Measurements from ENCODE around the gene CXCL8.

The CXCL8 gene

GRCh38 chr4:73715659-73716058 lies 24.7 kb upstream of the CXCL8 start:
- Histone ChIP-seq H3K36me3 (replicated peaks; ENCODE audit: low read depth, low read length) (no peaks in the 10 kb centered on the region), H3K79me2 (ENCODE audit: low read length) (no peaks in the 10 kb centered on the region), H3K9ac (ENCODE audit: low read length) (no peak overlapping the region), H4K20me1 (ENCODE audit: insufficient read depth, low read length) (peaks cover 7% of the 10 kb centered on the region; the same call in 1 of the 2 replicates), H3K27ac (ENCODE audit: low read length) (no peak overlapping the region), H3K4me1 (ENCODE audit: low read length) (peaks cover 29% of the 10 kb centered on the region), H3K4me3 (ENCODE audit: low read length) (no peak overlapping the region), H3K27me3 (ENCODE audit: low read depth, low read length) (peaks cover 53% of the 10 kb centered on the region), H3K9me3 (ENCODE audit: insufficient read depth, low read length) (no peaks in the 10 kb centered on the region), H3K4me2 (ENCODE audit: low read length) (no peak overlapping the region), H2AFZ (ENCODE audit: low read depth, low read length) (no peak overlapping the region)
- TF ChIP-seq EZH2phosphoT487 (IDR thresholded peaks at IDR 0.05; ENCODE audit: low read depth): no peak
- no peak for TF ChIP-seq CTCF (IDR thresholded peaks at IDR 0.05; ENCODE audit: low read depth, low read length)

- Histone ChIP-seq H3K36me3 (replicated peaks; ENCODE audit: low read depth, low read length) (no peaks in the 10 kb centered on the region), H3K4me1 (ENCODE audit: low read length) (peaks cover 29% of the 10 kb centered on the region), H3K4me3 (ENCODE audit: low read length) (peak overlapping the region; percentile 17), H3K27ac (ENCODE audit: low read length) (peak overlapping the region; percentile 47), H3K4me2 (ENCODE audit: low read length) (peak overlapping the region; percentile 62), H4K20me1 (ENCODE audit: insufficient read depth, low read length) (peaks cover 7% of the 10 kb centered on the region; the same call in 1 of the 2 replicates), H2AFZ (ENCODE audit: low read depth, low read length) (no peak overlapping the region), H3K9ac (ENCODE audit: low read length) (no peak overlapping the region), H3K79me2 (ENCODE audit: low read length) (no peaks in the 10 kb centered on the region), H3K9me3 (ENCODE audit: insufficient read depth, low read length) (no peaks in the 10 kb centered on the region), H3K27me3 (ENCODE audit: low read depth, low read length) (peaks cover 56% of the 10 kb centered on the region)
- no peak for TF ChIP-seq CTCF (IDR thresholded peaks at IDR 0.05; ENCODE audit: low read depth, low read length)
- TF ChIP-seq EZH2phosphoT487 (IDR thresholded peaks at IDR 0.05; ENCODE audit: low read depth): 0 out of 2 replicates have a peak, but pooled peaks have one; percentile 45
These were observed 21.7 kb upstream of the CXCL8 start for GRCh38 chr4:73718375-73719373.

GRCh38 chr4:73721435-73721834 lies 18.9 kb upstream of the CXCL8 start:
- Histone ChIP-seq H3K36me3 (replicated peaks; ENCODE audit: low read depth, low read length) (no peaks in the 10 kb centered on the region), H3K9me3 (ENCODE audit: insufficient read depth, low read length) (no peaks in the 10 kb centered on the region), H3K27ac (ENCODE audit: low read length) (no peak overlapping the region), H3K9ac (ENCODE audit: low read length) (no peak overlapping the region), H3K4me3 (ENCODE audit: low read length) (no peak overlapping the region), H3K4me2 (ENCODE audit: low read length) (no peak overlapping the region), H2AFZ (ENCODE audit: low read depth, low read length) (no peak overlapping the region), H3K27me3 (ENCODE audit: low read depth, low read length) (peaks cover 39% of the 10 kb centered on the region), H4K20me1 (ENCODE audit: insufficient read depth, low read length) (peaks cover 7% of the 10 kb centered on the region; the same call in 1 of the 2 replicates), H3K79me2 (ENCODE audit: low read length) (no peaks in the 10 kb centered on the region), H3K4me1 (ENCODE audit: low read length) (peaks cover 29% of the 10 kb centered on the region)
- TF ChIP-seq EZH2phosphoT487 (IDR thresholded peaks at IDR 0.05; ENCODE audit: low read depth) (no peak), CTCF (IDR thresholded peaks at IDR 0.05; ENCODE audit: low read depth, low read length) (no peak)

GRCh38 chr4:73721909-73722308 lies 18.5 kb upstream of the CXCL8 start:
- no peaks in the 10 kb centered on the region for H3K79me2 ChIP-seq (ENCODE audit: low read length)
- H3K27ac ChIP-seq (ENCODE audit: low read length): no peak overlapping the region
- H3K36me3 ChIP-seq (replicated peaks; ENCODE audit: low read depth, low read length): no peaks in the 10 kb centered on the region
- TF ChIP-seq CTCF (IDR thresholded peaks at IDR 0.05; ENCODE audit: low read depth, low read length): no peak
- TF ChIP-seq EZH2phosphoT487 (IDR thresholded peaks at IDR 0.05; ENCODE audit: low read depth): no peak
- H3K4me3 ChIP-seq (ENCODE audit: low read length): no peak overlapping the region
- H3K9ac ChIP-seq (ENCODE audit: low read length): no peak overlapping the region
- H3K4me2 ChIP-seq (ENCODE audit: low read length): no peak overlapping the region
- H2AFZ ChIP-seq (ENCODE audit: low read depth, low read length): no peak overlapping the region
- H4K20me1 ChIP-seq (ENCODE audit: insufficient read depth, low read length): peaks cover 7% of the 10 kb centered on the region; the same call in 1 of the 2 replicates
- H3K27me3 ChIP-seq (ENCODE audit: low read depth, low read length): peaks cover 39% of the 10 kb centered on the region
- H3K9me3 ChIP-seq (ENCODE audit: insufficient read depth, low read length): no peaks in the 10 kb centered on the region
- H3K4me1 ChIP-seq (ENCODE audit: low read length): peaks cover 29% of the 10 kb centered on the region

All from OCI-LY3 (cell line).